Gastroesophageal sphincter (tissue), 3 donors: Measurements from ENCODE around the gene CEP112.

Source experiments
- EP300 ChIP-seq: sonication (generic); formaldehyde crosslinking; IDR thresholded peaks from one replicate; pipeline ENCODE4 v1.6.1; 2017; ENCODE audit warnings: antibody characterized with exemption, mild to moderate bottlenecking
- TF ChIP-seq, protein P1 (sequence below), 4 experiments: fragments of 200-600 bp in 2 of 4; fragments of 450-650 bp in 2 of 4; sonication (generic) in 1 of 4; IDR thresholded peaks; one replicate each; pipeline ENCODE4 v1.5.1; 2017 to 2019; ENCODE audit warnings: antibody characterized with exemption in 4 of 4, mild to moderate bottlenecking in 2 of 4, moderate library complexity in 2 of 4

DNA sequence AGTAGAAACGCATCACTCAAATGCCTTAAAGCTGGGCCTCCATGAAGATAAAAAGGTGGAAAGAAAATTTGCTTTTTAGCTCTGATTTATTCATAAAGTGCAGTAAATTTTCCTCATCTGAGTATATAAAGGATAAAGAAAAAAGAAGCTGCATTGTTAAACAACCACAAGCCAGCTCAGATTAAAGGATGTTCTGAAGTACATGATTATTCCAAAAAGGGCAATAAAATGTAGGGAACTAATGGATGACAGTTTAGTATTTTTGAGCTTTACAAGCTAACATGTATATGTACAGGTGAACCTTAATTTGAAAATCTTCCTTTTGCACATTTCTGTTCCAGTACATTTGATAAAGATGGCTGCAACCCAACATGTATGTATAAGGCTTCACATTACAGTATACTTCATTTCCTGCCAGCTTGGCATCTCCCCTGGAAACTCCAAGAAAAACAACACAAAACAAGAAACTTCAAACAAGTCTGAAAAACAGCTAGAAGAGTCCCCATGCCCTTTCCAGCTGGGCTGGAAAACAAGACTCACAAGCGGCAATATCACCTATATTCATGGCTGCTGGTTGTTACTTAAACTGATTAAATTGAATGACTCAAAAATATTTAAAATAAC lies 225.7 kb downstream of the CEP112 start:
- TF ChIP-seq, protein P1, sequence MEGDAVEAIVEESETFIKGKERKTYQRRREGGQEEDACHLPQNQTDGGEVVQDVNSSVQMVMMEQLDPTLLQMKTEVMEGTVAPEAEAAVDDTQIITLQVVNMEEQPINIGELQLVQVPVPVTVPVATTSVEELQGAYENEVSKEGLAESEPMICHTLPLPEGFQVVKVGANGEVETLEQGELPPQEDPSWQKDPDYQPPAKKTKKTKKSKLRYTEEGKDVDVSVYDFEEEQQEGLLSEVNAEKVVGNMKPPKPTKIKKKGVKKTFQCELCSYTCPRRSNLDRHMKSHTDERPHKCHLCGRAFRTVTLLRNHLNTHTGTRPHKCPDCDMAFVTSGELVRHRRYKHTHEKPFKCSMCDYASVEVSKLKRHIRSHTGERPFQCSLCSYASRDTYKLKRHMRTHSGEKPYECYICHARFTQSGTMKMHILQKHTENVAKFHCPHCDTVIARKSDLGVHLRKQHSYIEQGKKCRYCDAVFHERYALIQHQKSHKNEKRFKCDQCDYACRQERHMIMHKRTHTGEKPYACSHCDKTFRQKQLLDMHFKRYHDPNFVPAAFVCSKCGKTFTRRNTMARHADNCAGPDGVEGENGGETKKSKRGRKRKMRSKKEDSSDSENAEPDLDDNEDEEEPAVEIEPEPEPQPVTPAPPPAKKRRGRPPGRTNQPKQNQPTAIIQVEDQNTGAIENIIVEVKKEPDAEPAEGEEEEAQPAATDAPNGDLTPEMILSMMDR (IDR thresholded peaks at IDR 0.05) = no peak
- TF ChIP-seq EP300 = no peak
